ENCODE results near the gene BDKRB1. TPM values are rescaled to one million over a fixed set of nuclear protein-coding genes. Genes with fewer than 3 reads are reported as not detected.

BDKRB1 gene
- total and polyA plus RNA-seq, 4 experiments from 2014 or later: not detected

DNA sequence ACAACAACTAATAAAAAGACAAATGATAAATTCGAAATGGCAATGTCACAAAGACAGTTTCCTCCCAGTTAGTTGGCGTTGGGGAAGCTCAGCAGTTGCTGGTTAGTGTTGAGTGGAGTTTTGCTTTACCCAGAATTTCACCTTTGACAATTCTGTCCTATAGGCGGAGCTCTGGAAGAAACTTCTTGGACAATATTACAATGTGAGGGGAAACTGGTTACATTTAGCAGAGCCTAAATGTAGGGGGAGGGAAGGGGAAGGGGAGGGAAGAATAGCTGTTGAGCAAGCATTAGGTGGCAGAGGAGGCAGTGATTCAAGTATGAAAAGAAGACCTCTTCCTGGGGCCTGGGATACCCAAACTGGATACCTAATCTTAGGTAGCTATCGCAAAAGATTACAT lies 51.4 kb downstream of the BDKRB1 start:
- Mint-ChIP-seq H3K4me3 (no peak overlapping the region), H3K36me3 (peaks cover 50 to 74% of the 10 kb centered on the region in 2 donors), H3K4me1 (no peaks in the 10 kb centered on the region), H3K9me3 (no peaks in the 10 kb centered on the region), H3K27me3 (no peaks in the 10 kb centered on the region), H3K27ac (no peak overlapping the region)
- Histone ChIP-seq H3K27me3 (ENCODE audit: insufficient read depth, low read length) (no peaks in the 10 kb centered on the region), H3K4me3 (ENCODE audit: low read length in 2 of 2) (no peak overlapping the region), H3K36me3 (ENCODE audit: insufficient read depth, low read length) (peaks cover 40% of the 10 kb centered on the region), H3K27ac (ENCODE audit: low read depth, low read length) (no peak overlapping the region), H3K9me3 (ENCODE audit: control insufficient read depth in 1 of 2, low read length in 2 of 2) (no peaks in the 10 kb centered on the region), H3K4me1 (ENCODE audit: insufficient read depth, low read length) (no peaks in the 10 kb centered on the region)
- ChIA-PET CTCF (ENCODE audit: partially characterized antibody) (interaction anchor here (1.0 kb wide), 2 partner anchors 9 to 118 kb away, joined by 3 to 4 read pairs; no protein-coding TSS in a partner anchor), POLR2A (ENCODE audit: partially characterized antibody) (interaction anchor here (1.0 kb wide), 1 partner anchor 84 kb away, joined by 5 read pairs; no protein-coding TSS in a partner anchor)
- intact Hi-C loops (cut with micrococcal nuclease): no loop called here
- no peak for DNase-seq

DNA sequence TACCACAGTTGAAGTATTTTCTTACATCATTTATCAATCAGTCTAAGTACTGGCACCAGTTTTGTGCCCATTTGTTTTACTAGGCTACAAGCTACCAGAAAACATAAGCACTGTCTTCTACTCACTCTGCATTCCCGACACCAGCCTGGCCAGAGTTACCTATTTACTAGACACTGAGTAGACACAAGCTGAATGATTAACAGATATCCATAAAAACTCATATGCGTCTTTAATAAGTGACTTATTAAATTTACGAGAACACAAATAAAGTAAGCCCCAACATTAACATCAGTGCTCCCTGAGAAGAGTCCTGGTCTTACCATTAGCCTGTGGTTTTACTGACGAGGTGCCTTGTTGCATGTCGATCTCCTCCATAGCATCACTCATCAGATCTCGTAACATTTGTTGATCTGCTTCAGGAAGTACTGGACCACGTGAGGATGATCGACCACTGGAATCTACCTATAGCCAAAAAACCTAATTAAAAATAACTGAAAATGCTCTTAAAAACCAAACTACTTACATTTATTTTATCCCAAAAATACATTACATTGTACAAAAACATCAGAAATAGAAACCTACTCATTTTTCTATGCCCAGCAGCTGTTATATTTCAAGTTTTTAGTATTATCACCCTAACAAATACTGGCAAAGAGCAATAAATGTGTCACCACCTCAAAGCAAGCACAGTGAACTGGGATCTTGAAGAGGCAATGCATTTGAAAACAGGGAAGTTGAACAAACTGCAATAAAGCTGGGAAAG lies 53.3 kb downstream of the BDKRB1 start:
- Mint-ChIP-seq H3K27me3 (no peaks in the 10 kb centered on the region), H3K27ac (no peak overlapping the region), H3K36me3 (peaks cover 49 to 76% of the 10 kb centered on the region in 2 donors), H3K4me3 (no peak overlapping the region), H3K9me3 (no peaks in the 10 kb centered on the region), H3K4me1 (no peaks in the 10 kb centered on the region)
- CTCF ChIA-PET (ENCODE audit: partially characterized antibody): interaction anchor here (1.1 to 2.2 kb wide), 3 partner anchors 9 to 114 kb away, joined by 3 to 6 read pairs (median 4); no protein-coding TSS in a partner anchor
- intact Hi-C loops (cut with micrococcal nuclease): no loop called here
- Histone ChIP-seq H3K4me3 (ENCODE audit: low read length in 2 of 2) (no peak overlapping the region), H3K27me3 (ENCODE audit: insufficient read depth, low read length) (no peaks in the 10 kb centered on the region), H3K27ac (ENCODE audit: low read depth, low read length) (no peak overlapping the region), H3K9me3 (ENCODE audit: control insufficient read depth in 1 of 2, low read length in 2 of 2) (no peaks in the 10 kb centered on the region), H3K4me1 (ENCODE audit: insufficient read depth, low read length) (no peaks in the 10 kb centered on the region), H3K36me3 (ENCODE audit: insufficient read depth, low read length) (peaks cover 34% of the 10 kb centered on the region)
- DNase-seq: no peak
- POLR2A ChIA-PET (ENCODE audit: partially characterized antibody): no interaction called here

DNA sequence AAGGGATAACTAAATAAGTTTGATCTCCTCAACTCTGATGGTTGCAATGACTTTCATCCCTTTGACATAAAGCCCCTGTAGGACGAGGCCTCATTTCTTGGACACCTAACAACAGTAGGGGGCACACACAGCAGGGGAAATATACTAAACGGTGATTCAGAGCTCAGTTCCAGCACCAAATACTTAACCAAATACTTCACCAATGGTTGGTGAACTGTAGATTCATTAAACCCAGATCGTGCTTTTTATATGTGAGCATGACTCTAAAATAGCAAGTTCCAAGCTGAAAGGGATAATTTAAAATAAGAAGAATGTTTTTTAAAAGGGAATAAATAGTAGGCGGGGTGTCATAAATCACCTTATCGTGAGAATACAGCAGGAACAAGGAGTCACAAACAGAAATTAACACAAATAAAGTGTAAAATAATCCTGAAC lies 53.9 kb downstream of the BDKRB1 start:
- no peak for DNase-seq
- ChIA-PET POLR2A (ENCODE audit: partially characterized antibody) (no interaction called here), CTCF (ENCODE audit: partially characterized antibody) (interaction anchor here (1.0 to 2.2 kb wide), 2 partner anchors 13 to 115 kb away, joined by 3 to 6 read pairs; no protein-coding TSS in a partner anchor)
- Histone ChIP-seq H3K36me3 (ENCODE audit: insufficient read depth, low read length) (peaks cover 33% of the 10 kb centered on the region), H3K9me3 (ENCODE audit: control insufficient read depth in 1 of 2, low read length in 2 of 2) (no peaks in the 10 kb centered on the region), H3K27ac (ENCODE audit: low read depth, low read length) (no peak overlapping the region), H3K4me1 (ENCODE audit: insufficient read depth, low read length) (no peaks in the 10 kb centered on the region), H3K4me3 (ENCODE audit: low read length in 2 of 2) (no peak overlapping the region), H3K27me3 (ENCODE audit: insufficient read depth, low read length) (no peaks in the 10 kb centered on the region)
- Mint-ChIP-seq H3K4me1 (no peaks in the 10 kb centered on the region), H3K36me3 (peaks cover 51 to 75% of the 10 kb centered on the region in 2 donors), H3K9me3 (no peaks in the 10 kb centered on the region), H3K27ac (peak overlapping the region in 1 of 7 donors; percentile 51), H3K27me3 (no peaks in the 10 kb centered on the region), H3K4me3 (no peak overlapping the region)
- intact Hi-C loops (cut with micrococcal nuclease): no loop called here

DNA sequence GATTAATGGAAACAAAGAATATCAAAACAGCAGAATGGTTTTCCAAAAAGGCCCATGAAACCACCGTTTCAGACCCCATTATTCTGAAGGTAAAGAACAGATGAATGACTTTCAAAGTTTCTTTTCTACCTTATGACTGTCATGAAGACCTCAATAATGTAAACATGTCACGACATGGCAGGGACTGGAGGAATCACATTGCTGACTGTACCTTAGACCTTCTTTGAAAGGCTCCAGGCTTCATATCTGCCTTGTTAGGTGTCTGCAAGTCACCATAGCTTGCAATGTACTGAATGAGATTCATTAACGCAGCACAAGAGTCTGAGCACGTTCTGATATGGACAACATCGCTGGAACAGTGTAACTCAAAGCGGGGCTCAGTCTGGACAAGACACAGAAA lies 54.9 kb downstream of the BDKRB1 start:
- ChIA-PET POLR2A (ENCODE audit: partially characterized antibody) (no interaction called here), CTCF (ENCODE audit: partially characterized antibody) (interaction anchor here (1.0 kb wide), 1 partner anchor 114 kb away, joined by 3 read pairs; no protein-coding TSS in a partner anchor)
- intact Hi-C loops (cut with micrococcal nuclease): no loop called here
- Histone ChIP-seq H3K27me3 (ENCODE audit: insufficient read depth, low read length) (no peaks in the 10 kb centered on the region), H3K27ac (ENCODE audit: low read depth, low read length) (no peak overlapping the region), H3K9me3 (ENCODE audit: control insufficient read depth in 1 of 2, low read length in 2 of 2) (no peaks in the 10 kb centered on the region), H3K36me3 (ENCODE audit: insufficient read depth, low read length) (peaks cover 36% of the 10 kb centered on the region), H3K4me1 (ENCODE audit: insufficient read depth, low read length) (no peaks in the 10 kb centered on the region), H3K4me3 (ENCODE audit: low read length in 2 of 2) (no peak overlapping the region)
- Mint-ChIP-seq H3K36me3 (peaks cover 56 to 77% of the 10 kb centered on the region in 2 donors), H3K4me3 (no peak overlapping the region), H3K9me3 (no peaks in the 10 kb centered on the region), H3K4me1 (no peaks in the 10 kb centered on the region), H3K27ac (no peak overlapping the region), H3K27me3 (no peaks in the 10 kb centered on the region)
- DNase-seq: no peak

Other genes starting within 250 kb of the BDKRB1 start
- 10 to 100 TPM; 18.2 to 20.6 TPM for gene C14orf132, start 216.8 kb upstream of the BDKRB1 start, total RNA-seq
- 1 to 10 TPM; 1.2 to 1.3 TPM for gene C14orf132, start 216.8 kb upstream of the BDKRB1 start, polyA plus RNA-seq
- not detected for gene BDKRB2, start 51.4 kb upstream of the BDKRB1 start, total RNA-seq
- not detected for gene BDKRB2, start 51.4 kb upstream of the BDKRB1 start, polyA plus RNA-seq
- gene ATG2B, start 107.1 kb downstream of the BDKRB1 start, total RNA-seq: 10 to 100 TPM; 28.4 to 37.8 TPM
- gene ATG2B, start 107.1 kb downstream of the BDKRB1 start, polyA plus RNA-seq: 1 to 10 TPM; 1.0 to 3.3 TPM
- 10 to 100 TPM; 24.3 to 25.3 TPM for gene GSKIP, start 107.3 kb downstream of the BDKRB1 start, total RNA-seq
- gene GSKIP, start 107.3 kb downstream of the BDKRB1 start, polyA plus RNA-seq: 10 to 100 TPM; 38.3 to 52.4 TPM
- under 1 TPM; 0.47 to 0.53 TPM for gene AK7, start 135.9 kb downstream of the BDKRB1 start, total RNA-seq
- under 1 TPM in 1 of 2 donors, not detected in 1; 0.08 TPM for gene AK7, start 135.9 kb downstream of the BDKRB1 start, polyA plus RNA-seq
- gene PAPOLA, start 246.2 kb downstream of the BDKRB1 start, total RNA-seq: 100 to 1,000 TPM; 236 to 244 TPM
- 10 to 100 TPM; 74.3 to 78.4 TPM for gene PAPOLA, start 246.2 kb downstream of the BDKRB1 start, polyA plus RNA-seq